Measurements from ENCODE around the gene HMG20B.

HMG20B gene

GRCh38 chr19:3585301-3586126 is 12.8 kb downstream of the HMG20B start, which contains the start of gene GIPC3:
Gene GIPC3 (plus strand): TSS chr19:3585478. CDS start chr19:3585598, 120 bp downstream.
- DNase-seq (ENCODE audit: low spot score) = no peak

DNA sequence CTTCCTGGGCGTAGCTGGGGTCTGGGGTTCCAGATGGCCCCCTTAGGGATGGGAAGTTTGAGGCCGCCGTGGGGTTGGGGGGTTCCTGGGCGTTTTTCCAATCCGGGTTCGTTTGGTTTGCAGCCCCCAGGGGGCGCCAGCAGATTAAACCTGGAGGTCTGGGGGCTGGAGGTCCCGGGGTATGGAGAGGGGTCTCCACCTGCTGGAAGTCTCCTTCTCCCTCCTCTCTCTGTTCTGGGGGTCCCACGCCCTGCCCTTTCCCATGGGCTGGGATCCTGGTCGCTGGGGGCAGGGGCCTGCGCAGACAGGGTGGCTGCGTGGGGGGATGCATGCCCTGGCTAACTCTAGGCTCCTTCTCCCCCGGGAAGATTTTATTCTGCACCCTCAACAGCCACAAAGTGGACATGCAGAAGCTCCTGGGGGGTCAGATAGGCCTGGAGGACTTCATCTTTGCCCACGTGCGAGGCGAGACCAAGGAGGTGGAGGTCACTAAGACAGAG is 13.4 kb downstream of the HMG20B start:
- DNase-seq (ENCODE audit: low spot score) = peak; percentile 73

DNA sequence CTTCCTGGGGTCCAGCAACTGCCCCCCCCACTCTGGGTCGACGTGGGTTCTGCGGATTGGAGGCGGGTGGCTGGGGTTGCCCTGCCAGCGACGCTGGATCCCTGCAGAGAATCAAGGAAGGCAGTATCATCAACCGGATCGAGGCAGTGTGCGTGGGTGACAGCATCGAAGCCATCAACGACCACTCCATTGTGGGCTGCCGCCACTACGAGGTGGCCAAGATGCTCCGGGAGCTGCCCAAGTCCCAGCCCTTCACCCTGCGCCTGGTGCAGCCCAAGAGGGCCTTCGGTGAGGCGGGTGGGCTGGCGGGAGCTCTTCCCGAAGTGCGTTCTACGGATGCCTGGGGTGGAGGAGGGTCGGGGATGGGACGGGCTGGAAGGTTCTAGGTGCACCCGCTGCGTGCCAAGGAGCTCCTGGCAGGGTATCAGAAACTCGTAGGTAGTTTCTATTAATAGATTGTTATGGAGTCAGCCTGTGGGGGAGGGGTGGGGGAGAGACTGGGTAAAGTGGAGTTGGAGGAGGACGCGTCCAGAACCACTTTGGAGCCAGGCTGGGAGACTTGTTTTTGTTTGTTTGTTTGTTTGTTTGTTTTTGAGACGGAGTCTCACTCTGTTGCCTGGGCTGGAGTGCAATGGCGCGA is 14.1 kb downstream of the HMG20B start:
- no peak for DNase-seq (ENCODE audit: low spot score)

DNA sequence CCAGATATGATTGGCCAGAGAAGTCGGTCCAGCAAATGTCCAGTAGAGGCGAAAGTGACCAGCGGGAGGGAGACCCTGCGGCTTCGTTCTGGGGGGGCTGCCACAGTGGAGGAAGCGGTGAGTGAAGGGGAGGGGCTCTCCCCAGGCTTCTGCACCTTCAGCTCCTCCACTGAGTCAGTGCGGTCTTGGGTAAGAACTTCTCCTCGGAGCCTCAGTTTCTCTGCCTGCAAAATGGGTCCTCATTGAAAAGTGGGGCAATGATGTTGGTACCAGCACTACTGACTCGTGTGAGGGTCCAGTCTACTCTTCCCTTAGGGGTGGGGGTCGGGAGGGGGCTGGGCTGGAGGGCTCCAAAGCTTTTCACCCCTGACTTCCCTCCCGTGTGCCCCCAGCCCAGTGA is 16.7 kb downstream of the HMG20B start:
- no peak for DNase-seq (ENCODE audit: low spot score)

DNA sequence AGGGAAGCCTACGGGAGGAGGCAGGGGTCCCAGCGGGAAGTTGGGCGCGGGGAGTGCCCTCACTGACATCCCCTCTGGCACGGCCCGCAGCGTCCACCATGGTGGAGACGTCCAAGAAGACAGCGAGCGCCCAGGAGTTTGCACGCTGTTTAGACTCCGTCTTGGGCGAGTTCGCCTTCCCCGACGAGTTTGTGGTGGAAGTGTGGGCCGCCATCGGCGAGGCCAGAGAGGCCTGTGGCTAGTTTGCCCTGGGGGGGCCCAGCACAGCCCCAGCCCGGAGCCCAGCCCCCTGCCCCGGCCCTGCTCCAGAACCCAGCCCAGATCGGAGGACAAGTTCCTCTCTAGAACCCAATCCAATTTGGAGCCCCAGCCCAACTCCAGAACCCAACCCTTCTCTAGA is 17.2 kb downstream of the HMG20B start:
- DNase-seq (ENCODE audit: low spot score) = no peak

- DNase-seq (ENCODE audit: low spot score) = no peak
These were observed 18.4 kb downstream of the HMG20B start for GRCh38 chr19:3590991-3591659.

DNA sequence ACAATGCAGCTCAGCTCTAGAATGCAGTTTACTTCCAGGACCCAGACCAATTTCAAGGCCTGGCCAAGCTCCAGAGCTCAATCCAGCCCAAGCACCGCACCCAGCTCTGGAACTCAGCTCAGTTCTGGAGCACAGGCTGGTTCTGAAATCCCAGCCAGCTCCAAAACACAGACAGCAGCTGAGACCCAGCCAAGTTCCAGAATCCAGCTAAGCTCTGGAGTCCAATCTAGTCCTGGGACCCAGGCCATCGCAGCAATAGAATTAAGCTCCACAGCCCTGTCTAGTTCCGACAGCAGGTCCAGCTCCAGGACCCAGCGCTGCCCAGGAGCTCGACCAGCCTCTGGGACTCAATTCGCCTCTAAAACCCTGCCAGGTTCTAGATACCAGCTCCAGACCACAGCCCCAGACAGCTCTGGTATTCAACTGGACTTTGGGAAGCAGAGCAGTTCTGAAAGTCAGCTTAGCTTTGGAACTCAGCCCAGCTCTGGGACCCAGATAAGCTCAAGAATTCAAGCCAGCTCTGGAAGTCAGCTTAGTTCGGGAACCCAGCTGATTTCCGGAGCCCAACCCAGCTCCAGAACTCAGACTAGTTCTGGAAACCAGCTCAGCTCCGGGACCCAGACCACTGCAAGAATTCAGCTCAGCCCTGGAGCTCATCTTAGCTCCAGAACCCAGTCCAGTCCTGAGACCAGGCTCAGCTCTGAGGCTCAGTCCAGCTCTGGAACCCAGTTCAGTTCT is 19.3 kb downstream of the HMG20B start:
- no peak for DNase-seq (ENCODE audit: low spot score)

DNA sequence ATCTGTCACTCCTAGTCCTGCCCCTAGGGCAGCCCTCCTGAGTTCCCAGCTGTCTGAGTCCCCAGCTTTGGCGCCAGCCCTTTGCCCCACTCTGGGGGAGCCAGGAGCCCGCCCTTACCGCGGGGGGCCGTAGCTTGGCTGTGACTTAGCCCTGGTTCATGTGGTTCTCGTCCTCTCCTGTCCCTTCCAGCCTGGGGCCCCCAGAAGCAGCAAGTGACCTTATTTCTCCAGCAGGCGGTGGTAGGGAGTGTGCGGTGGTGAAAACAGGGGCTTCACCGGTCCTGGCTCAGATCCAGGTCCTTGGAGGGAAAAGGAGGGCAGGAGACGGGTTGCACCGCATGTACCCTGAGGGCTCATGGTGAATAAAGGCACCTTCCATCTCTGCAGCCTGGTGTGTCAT is 20.4 kb downstream of the HMG20B start:
- DNase-seq (ENCODE audit: low spot score) = no peak

- DNase-seq (ENCODE audit: low spot score) = no peak
These were observed 22.8 kb downstream of the HMG20B start for GRCh38 chr19:3595521-3596061.

- DNase-seq (ENCODE audit: low spot score) = no peak
These were observed 27.0 kb downstream of the HMG20B start for GRCh38 chr19:3599776-3600187.

DNA sequence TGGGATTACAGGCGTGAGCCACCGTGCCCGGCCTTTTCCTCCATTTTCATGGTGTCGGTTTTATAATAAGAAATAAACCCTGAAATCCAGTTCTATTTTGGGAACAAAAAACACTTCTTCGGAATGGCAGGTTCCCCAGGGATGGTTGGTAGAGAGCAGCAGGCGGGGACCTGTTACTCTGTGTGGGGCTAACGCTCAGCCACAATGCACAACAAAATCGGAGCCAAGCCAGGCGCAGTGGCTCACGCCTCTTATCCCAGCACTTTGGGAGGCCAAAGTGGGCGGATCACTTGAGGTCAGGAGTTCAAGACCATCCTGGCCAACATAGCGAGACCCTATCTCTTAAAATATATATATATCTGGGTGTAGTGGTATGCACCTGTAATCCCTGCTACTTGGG is 28.3 kb downstream of the HMG20B start:
- DNase-seq (ENCODE audit: low spot score) = no peak

- no peak for DNase-seq (ENCODE audit: low spot score)
These were observed 30.5 kb downstream of the HMG20B start for GRCh38 chr19:3603121-3603811.

- no peak for DNase-seq (ENCODE audit: low spot score)
These were observed 31.7 kb downstream of the HMG20B start for GRCh38 chr19:3604227-3604986.

GRCh38 chr19:3604987-3605343 is 32.2 kb downstream of the HMG20B start:
- DNase-seq (ENCODE audit: low spot score) = no peak

DNA sequence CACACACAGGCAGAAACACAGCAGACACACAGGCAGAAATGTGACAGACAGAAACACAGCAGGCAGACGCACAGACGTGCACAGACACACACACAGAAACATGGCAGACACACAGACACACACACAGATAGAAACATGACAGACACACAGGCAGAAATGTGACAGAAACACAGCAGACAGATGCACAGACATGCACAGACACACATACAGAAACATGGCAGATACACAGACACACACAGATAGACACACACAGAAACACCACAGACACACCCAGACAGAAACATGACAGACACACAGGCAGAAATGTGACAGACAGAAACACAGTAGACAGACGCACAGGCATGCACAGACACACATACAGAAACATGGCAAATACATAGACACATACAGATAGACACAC is 32.6 kb downstream of the HMG20B start:
- no peak for DNase-seq (ENCODE audit: low spot score)

- no peak for DNase-seq (ENCODE audit: low spot score)
These were observed 33.0 kb downstream of the HMG20B start for GRCh38 chr19:3605770-3606169.

GRCh38 chr19:3606174-3606689 is 33.5 kb downstream of the HMG20B start:
- no peak for DNase-seq (ENCODE audit: low spot score)

DNA sequence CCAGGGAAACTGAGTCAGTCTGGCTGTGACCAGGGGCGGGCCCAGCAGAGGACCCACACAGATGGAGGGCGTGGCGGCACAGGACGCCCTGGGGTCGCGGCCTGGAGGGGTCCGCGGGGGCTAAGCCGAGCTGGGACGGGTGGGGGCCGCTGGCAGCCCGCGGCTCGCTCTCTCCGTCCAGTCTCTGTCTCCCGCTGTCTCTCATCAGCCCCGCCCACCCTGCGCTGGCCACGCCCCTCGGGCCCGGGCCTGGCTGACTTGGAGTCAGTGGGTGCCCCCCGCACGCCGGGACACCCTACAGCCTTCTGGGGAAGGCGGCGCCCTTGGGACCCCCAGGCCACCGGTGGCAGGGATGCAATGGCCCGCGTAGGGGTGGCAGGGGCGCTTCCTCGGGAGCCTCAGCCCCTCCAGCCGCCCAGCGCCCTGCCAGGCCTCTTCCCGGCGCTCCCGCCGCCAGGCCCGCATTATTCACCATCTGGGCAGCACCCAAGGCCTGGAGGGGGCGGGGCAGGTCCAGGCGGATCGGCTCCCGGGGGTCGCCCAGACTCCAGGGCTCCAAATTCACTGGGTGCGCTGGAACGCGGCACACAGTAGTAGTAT is 34.0 kb downstream of the HMG20B start, which contains the start of gene TBXA2R:
TBXA2R (minus strand) TSS at position 186 of the 600 bp plus-strand sequence. CDS start 6,241 bp downstream, outside the sequence.
- DNase-seq (ENCODE audit: low spot score) = no peak

DNA sequence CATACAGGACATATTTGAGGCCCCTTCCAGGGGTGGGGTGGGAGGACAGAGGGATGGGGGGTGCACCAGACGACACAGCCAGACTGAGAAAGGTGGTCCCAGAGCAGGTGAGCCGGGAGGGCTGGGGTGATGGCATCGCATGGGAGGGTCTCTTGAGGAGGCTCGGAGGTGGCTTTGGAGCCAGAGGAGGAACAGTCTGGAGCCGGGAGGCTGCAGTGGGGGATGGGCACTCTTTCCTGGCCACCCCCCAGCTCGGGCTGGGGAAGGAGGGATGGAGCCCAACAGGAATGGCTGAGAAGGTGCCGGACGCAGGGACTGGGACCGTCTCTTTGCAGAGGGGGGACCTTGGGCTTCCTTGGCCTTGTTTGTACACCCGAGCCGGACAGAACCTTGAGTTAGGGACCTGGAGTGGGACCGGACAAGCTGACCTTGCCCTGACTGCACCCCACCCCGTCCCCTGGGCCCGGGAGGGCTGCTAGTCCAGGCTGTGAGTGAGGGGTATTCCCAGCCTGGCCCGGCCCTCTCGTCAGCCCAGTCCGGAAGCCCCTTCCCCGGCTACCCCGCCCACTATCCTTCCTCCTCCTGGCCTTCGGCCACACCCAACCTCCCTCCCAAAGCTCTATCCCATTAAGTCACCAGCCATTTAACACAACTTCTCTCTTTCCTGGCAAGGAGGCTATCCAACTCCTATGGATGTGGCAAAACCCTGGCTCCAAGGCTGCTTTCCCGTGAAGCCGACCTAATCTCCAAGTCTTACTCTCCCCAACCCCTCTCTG is 34.7 kb downstream of the HMG20B start:
- DNase-seq (ENCODE audit: low spot score) = no peak

All from ecto neural progenitor cell (in vitro differentiated cells).